GM13977 (cell line): ENCODE data around the gene CHD1L.

ENCODE experiments used
- DNase-seq: peaks from one replicate; pipeline ENCODE4 v3.0.0; 2012; ENCODE audit warnings: low spot score
- CTCF ChIP-seq: IDR thresholded peaks from 2 replicates; pipeline ENCODE4 v1.5.1; 2012; ENCODE audit warnings: mild to moderate bottlenecking, control low read depth; ENCODE audit not compliant: insufficient read depth; ENCODE audit errors: extremely low read depth, missing control alignments
- in situ Hi-C: fragments of 300-500 bp; cut with MboI; formaldehyde crosslinking; loops from one replicate; pipeline ENCODE4 v1.12.0; 2022; ENCODE audit warnings: low sequenced_read_pairs, low pct_unique_long_range_greater_than_20kb, mixed read lengths, inconsistent platforms; ENCODE audit not compliant: unreplicated experiment

The CHD1L gene

GRCh38 chr1:147208619-147209018, 33.9 kb upstream of the CHD1L start:
- in situ Hi-C loops, result no loop called here

DNA sequence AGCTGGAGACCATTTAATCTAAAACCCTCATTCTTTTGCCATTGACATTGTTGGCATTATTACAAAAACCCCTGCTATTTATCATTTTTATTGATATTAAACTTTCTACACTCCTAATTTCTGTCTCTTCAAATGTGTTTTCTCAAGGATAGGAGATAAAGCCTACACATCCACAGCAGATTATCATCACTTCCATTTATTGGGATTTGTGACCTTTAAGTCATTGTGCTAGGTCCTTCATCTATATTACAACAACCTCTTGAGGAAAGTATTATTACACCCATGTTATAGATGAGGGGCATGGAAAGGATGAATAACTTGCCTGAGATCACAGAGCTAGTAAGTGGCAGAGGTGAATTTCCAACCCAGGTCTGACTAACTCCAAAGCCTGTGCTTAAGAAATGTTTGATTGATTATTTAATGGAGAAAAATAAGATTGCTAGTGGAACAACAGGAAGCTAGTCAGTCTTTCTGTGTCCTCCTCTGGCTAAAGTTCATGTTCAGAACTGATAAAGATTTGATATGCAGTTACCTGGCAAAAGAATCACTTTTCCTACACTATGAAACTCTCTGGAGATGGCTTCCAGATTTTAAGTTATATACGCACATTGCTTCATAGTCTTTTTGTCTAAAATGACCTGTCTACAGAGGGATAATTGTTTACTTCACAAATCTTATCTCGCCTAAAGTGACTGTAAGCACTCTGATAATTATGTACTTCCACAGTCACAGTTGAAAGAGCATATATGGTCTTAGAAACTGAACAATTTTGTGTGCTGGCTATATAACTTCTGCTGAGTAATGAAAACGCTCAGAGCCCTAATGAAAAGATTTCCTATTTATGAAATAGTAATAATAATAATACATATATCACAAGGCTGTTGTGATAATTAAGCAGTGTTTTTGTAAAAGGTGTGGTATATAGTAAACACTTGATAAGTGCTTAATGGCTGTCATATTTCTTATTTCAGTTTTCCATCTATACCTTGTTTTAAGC, 32.4 kb upstream of the CHD1L start:
- no peak for DNase-seq
- in situ Hi-C loops, result no loop called here
- TF ChIP-seq CTCF, result no peak

More at GRCh38 chr1:147208619-147209018, 33.9 kb upstream of the CHD1L start:
- no peak for DNase-seq
- TF ChIP-seq CTCF, result no peak

DNA sequence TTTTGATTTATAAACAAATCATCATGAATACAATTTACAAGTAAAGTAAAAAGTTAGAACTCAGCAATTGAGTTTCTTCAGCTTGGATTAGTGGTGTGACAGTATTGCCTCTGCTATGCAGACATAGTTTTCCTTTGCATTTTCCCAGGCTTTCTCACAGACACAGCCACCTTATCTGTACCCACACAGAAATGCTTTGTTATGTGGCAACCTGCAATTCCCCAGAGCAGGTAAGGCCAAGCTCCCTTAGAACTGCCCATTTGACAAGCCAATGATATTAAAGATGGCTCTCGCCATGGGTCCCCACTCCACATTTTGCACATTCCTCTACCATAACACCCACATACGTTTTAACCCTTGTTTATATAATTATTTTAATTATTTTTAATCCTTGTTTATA, 31.5 kb upstream of the CHD1L start:
- no peak for DNase-seq
- in situ Hi-C loops, result no loop called here
- no peak for TF ChIP-seq CTCF

- DNase-seq, result no peak
- no peak for TF ChIP-seq CTCF
- in situ Hi-C loops, result no loop called here
Observed at GRCh38 chr1:147211577-147211976, 30.9 kb upstream of the CHD1L start.

DNA sequence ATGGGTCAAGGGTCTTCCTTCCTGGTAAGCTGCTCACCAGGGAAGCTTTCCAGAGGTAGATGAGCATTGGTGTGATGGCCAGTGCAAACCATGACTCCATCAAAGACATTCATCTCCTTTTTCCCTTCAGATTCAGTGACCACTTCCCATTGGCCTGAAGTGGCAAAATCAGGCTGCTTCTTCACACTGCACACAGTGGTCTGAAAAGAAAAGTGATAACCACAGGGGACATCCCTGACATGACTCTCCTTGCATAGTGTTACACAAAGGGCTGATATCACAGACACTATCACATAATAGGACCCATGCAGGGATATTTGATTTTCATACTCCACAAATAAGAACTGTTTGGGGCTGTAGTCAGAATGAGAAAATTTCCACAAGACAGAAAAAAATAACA, 29.2 kb upstream of the CHD1L start:
- DNase-seq, result no peak
- no peak for TF ChIP-seq CTCF
- in situ Hi-C loops, result no loop called here

DNA sequence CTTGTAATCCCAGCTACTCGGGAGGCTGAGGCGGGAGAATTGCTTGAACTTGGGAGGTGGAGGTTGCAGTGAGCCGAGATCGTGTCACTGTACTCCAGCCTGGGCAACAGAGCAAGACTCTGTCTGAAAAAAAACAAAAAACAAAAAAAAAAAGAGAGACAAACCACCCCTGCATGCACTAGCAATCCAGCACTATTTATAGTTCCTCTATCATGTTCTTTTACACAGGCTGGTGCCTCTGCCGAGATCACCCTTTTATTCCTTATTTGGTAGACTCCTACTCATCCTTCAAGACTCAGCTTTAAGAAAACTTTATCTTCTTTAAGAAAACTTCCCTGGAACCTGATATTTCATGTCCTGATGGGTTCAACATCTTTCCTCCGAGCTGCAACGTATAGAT, 28.2 kb upstream of the CHD1L start:
- in situ Hi-C loops, result no loop called here

More for the DNA sequence above, 28.2 kb upstream of the CHD1L start:
- TF ChIP-seq CTCF, result no peak
- no peak for DNase-seq
